22Rv1 (cell line): ENCODE data around the gene NPHP4.

Experiments
- CTCF ChIP-seq: fragments of 450-650 bp; IDR thresholded peaks from 2 replicates; pipeline ENCODE4 v1.5.1; 2017; ENCODE audit warnings: mild to moderate bottlenecking
- ZFX ChIP-seq: fragments of 450-650 bp; IDR thresholded peaks from 2 replicates; pipeline ENCODE4 v1.6.1; 2017; ENCODE audit warnings: antibody characterized with exemption, borderline replicate concordance

GRCh38 chr1:5967351-5968160 is 24.7 kb downstream of the NPHP4 start:
- TF ChIP-seq CTCF, result no peak
- TF ChIP-seq ZFX, result no peak
